Left lung (tissue), 10 donors: ENCODE measurements around the gene TXNDC12. TPM values are rescaled to one million over a fixed set of nuclear protein-coding genes. Genes with fewer than 3 reads are reported as not detected.

ENCODE experiments used
- ATAC-seq: fragments of 200-7000 bp; cut with Tn5 transposase; one replicate; pipeline ENCODE4 v1.9.1; 2020; ENCODE audit warnings: moderate library complexity
- DNase-seq, 4 donors: peaks; one replicate each; pipeline ENCODE4 v3.0.0-alpha.2; 2013 to 2020
- H3K27ac ChIP-seq, 2 donors: fragments of 200-600 bp; sonication (generic) in 1 of 2; one replicate each; pipeline versions ENCODE4 v1.5.0 to v1.8.0; 2020 to 2021
- H3K27me3 ChIP-seq, 2 donors: fragments of 200-600 bp; sonication (generic) in 1 of 2; one replicate each; pipeline versions ENCODE4 v1.5.0 to v1.8.0; 2020 to 2021
- H3K36me3 ChIP-seq, 2 donors: fragments of 200-600 bp; sonication (generic) in 1 of 2; one replicate each; pipeline versions ENCODE4 v1.5.0 to v1.8.0; 2020 to 2021
- H3K4me1 ChIP-seq, 2 donors: fragments of 200-600 bp; one replicate each; pipeline ENCODE4 v1.8.0; 2021
- H3K4me3 ChIP-seq, 2 donors: fragments of 200-600 bp; sonication (generic) in 1 of 2; one replicate each; pipeline versions ENCODE4 v1.5.0 to v1.8.0; 2020 to 2021; ENCODE audit warnings: mild to moderate bottlenecking in 1 of 2
- H3K9me3 ChIP-seq, 2 donors: fragments of 200-600 bp; sonication (generic) in 1 of 2; one replicate each; pipeline versions ENCODE4 v1.5.0 to v1.8.0; 2020 to 2021
- intact Hi-C, 2 donors: fragments of 100-400 bp; cut with DNase I; formaldehyde crosslinking; loops; one replicate each; pipeline versions ENCODE4 v1.11.2 to v1.14.2; 2022
- polyA plus RNA-seq, 6 donors: library from polyadenylated mRNA; unstranded; fragments of 120-200 nt; gene quantifications; one replicate each; pipeline ENCODE4 v1.2.1, GENCODE V29; 2013; ENCODE audit not compliant: insufficient read length in 6 of 6
- total RNA-seq, 2 donors: library from RNA; stranded (reverse); fragmentation: NEBNext Ultra II Directional; extraction: Animal tissue kit (Norgen Biotek cat#: 25700); gene quantifications; one replicate each; pipeline ENCODE4 v1.2.1, GENCODE V29; 2021
- TF ChIP-seq, protein P1 (sequence below), 2 donors: fragments of 200-600 bp; sonication (generic) in 1 of 2; IDR thresholded peaks; one replicate each; pipeline versions ENCODE4 v1.5.0 to v1.8.0; 2021; ENCODE audit warnings: antibody characterized with exemption in 2 of 2
- donor health status: DM: no; HTN: yes; CAD: no.
- donor health status: DM: no; HTN: no; CAD: no.

TXNDC12 gene
- total and polyA plus RNA-seq, 8 donors = 43.5 to 60.8 (median 56.4) TPM

DNA sequence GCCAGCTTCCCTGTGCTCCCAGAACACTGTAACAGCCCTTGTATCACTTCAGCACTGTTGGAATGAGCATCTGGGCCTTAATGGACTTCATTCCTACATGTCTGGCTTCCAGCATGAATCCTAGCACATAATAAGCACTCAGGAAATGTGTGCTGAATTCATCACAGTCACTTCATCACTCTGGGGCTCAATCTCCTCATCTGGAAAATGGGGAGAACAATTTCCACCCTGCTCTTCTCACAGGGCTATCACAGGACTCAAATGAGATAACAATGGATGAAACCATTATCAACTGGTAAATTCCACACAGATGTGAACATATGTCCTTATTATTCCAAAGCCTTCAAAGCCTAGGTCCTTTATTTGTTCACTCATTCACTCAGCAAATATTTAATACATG is 76.9 kb downstream of the TXNDC12 start:
- Histone ChIP-seq H3K4me1 (no peaks in the 10 kb centered on the region), H3K4me3 (no peak overlapping the region), H3K36me3 (no peaks in the 10 kb centered on the region), H3K27me3 (peaks cover 0 to 28% of the 10 kb centered on the region in 2 donors), H3K9me3 (no peaks in the 10 kb centered on the region), H3K27ac (no peak overlapping the region)
- DNase-seq (no peak), ATAC-seq (no peak)
- TF ChIP-seq, protein P1, sequence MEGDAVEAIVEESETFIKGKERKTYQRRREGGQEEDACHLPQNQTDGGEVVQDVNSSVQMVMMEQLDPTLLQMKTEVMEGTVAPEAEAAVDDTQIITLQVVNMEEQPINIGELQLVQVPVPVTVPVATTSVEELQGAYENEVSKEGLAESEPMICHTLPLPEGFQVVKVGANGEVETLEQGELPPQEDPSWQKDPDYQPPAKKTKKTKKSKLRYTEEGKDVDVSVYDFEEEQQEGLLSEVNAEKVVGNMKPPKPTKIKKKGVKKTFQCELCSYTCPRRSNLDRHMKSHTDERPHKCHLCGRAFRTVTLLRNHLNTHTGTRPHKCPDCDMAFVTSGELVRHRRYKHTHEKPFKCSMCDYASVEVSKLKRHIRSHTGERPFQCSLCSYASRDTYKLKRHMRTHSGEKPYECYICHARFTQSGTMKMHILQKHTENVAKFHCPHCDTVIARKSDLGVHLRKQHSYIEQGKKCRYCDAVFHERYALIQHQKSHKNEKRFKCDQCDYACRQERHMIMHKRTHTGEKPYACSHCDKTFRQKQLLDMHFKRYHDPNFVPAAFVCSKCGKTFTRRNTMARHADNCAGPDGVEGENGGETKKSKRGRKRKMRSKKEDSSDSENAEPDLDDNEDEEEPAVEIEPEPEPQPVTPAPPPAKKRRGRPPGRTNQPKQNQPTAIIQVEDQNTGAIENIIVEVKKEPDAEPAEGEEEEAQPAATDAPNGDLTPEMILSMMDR (IDR thresholded peaks at IDR 0.05) = no peak
- intact Hi-C loops = no loop called here

DNA sequence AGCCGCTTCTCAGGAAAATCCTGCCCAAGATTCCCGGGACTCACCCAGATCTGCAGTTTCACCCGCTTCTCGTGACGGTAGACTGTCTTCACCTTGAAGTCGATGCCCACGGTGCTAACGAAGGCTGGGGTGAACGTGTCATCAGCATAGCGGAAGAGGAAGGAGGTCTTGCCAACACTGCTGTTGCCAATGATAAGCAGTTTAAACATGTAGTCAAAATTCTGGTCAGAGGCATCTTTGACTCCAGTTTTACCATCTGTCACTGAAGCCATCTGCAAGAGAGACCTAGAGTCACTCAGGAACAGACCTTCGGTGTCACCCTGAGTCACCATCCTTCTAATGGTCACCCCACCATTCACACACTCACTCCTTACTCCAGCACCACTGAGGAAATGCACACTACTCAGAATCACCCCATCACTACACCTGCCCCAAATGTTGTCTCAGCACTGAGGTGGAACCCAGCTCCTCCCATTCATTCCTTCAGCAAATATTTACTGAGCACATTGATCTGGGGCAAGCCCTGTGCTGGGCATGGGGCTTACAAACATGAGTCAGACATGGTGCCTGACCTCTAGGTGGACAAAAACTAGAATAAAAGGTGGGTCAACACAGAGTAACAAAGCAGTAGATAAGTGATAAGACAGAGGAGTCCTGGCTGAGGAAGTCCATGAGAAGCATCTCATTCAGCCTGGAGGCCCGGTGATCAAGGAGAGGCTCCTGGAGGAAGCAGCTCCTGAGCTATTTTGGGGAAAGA is 78.0 kb downstream of the TXNDC12 start:
- TF ChIP-seq, protein P1 (IDR thresholded peaks at IDR 0.05) = no peak
- no peak overlapping the region for H3K4me3 ChIP-seq

DNA sequence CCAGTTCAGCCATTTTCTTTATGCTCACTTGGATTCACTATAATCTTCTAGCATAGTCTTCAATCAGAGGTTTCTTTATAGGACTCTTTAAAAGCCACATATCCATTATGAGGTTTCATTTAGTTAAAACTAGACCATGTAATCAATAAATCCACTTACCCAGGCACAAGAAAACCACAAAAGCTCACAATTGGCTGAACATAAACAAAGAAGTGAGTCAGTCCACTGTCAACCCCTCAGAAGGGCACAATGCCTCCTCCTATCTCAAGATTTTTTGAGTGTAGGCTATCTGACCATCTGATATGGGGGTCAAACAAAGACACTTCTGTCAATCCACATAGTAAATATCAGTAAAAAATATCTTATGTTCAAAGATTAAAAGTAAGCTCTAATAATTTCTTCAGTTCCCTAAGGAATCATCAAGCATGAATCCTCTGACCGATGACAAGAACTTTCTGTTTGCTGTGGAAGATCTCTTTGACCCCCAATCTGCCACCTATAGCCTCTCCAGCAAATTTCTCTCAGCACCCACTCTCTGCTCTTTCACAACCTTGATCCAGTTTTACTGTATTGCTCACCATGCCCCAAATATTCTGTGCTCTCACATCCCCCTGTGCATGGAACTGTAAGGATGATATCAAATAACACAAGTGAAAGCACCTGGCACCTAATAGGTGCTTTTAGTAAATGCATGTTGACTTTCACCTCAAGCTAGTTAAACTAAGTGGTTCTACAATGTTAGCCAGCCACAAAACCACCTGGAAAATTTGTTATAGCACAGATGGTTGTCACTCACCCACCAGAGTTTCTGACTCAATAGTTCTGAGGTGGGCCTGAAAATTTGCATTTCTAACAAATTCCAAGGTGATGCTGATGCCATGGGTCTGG is 81.2 kb downstream of the TXNDC12 start:
- Histone ChIP-seq H3K27ac (no peak overlapping the region), H3K9me3 (no peaks in the 10 kb centered on the region), H3K27me3 (peaks cover 8 to 45% of the 10 kb centered on the region in 2 donors), H3K36me3 (no peaks in the 10 kb centered on the region), H3K4me1 (no peaks in the 10 kb centered on the region), H3K4me3 (no peak overlapping the region)
- intact Hi-C loops = no loop called here
- no peak for ATAC-seq
- TF ChIP-seq, protein P1 (IDR thresholded peaks at IDR 0.05) = no peak
- DNase-seq = no peak

More for the DNA sequence above, 78.0 kb downstream of the TXNDC12 start:
- Histone ChIP-seq H3K36me3 (no peaks in the 10 kb centered on the region), H3K27me3 (peaks cover 0 to 32% of the 10 kb centered on the region in 2 donors), H3K27ac (no peak overlapping the region), H3K9me3 (no peaks in the 10 kb centered on the region), H3K4me1 (no peaks in the 10 kb centered on the region)
- intact Hi-C loops = no loop called here
- DNase-seq = no peak
- ATAC-seq = no peak

Other genes starting within 250 kb of the TXNDC12 start
- gene NRDC, start 176.5 kb downstream of the TXNDC12 start, total RNA-seq = 100 to 1,000 TPM; 101 to 156 TPM
- gene NRDC, start 176.5 kb downstream of the TXNDC12 start, polyA plus RNA-seq = 100 to 1,000 TPM; 150 to 176 (median 153) TPM
- under 1 TPM; 0.05 to 0.06 TPM for gene RAB3B, start 64.5 kb downstream of the TXNDC12 start, total RNA-seq
- gene RAB3B, start 64.5 kb downstream of the TXNDC12 start, polyA plus RNA-seq = under 1 TPM; 0.38 to 0.63 (median 0.41) TPM
- 1 to 10 TPM; 7.2 to 8.6 TPM for gene KTI12, start 21.4 kb downstream of the TXNDC12 start, total RNA-seq
- 1 to 10 TPM; 3.8 to 5.7 (median 5.0) TPM for gene KTI12, start 21.4 kb downstream of the TXNDC12 start, polyA plus RNA-seq
- 10 to 100 TPM; 35.6 to 45.5 TPM for gene BTF3L4, start 1.1 kb upstream of the TXNDC12 start, total RNA-seq
- 10 to 100 TPM; 64.6 to 78.7 (median 72.2) TPM for gene BTF3L4, start 1.1 kb upstream of the TXNDC12 start, polyA plus RNA-seq
- gene ZFYVE9, start 86.9 kb upstream of the TXNDC12 start, total RNA-seq = 10 to 100 TPM; 15.2 to 18.9 TPM
- gene ZFYVE9, start 86.9 kb upstream of the TXNDC12 start, polyA plus RNA-seq = 10 to 100 TPM; 31.5 to 38.1 (median 34.3) TPM